Stimulated activated CD8-positive, alpha-beta memory T cell treated with anti-CD3 and anti-CD28 coated beads, Interleukin-2, amount 100 ng/mL, for 1 hour (primary cell): ENCODE results near the gene ULK2.
"Not testable (repeated sequence)": the region's sequence is repeated elsewhere in the genome, so short reads cannot be mapped to it uniquely, and the experiment has no call there.

Experiments
- DNase-seq, 2 donors: peaks; one replicate each; pipeline ENCODE4 v3.0.0-alpha.2; 2020; ENCODE audit warnings: low read depth in 2 of 2

Gene ULK2

GRCh38 chr17:19865021-19865420, 2.7 kb downstream of the ULK2 start:
- DNase-seq, result no peak

- DNase-seq, result not testable (repeated sequence)
Measured at GRCh38 chr17:19860647-19861177, 7.0 kb downstream of the ULK2 start.

GRCh38 chr17:19857640-19858039, 10.1 kb downstream of the ULK2 start:
- no peak for DNase-seq

- no peak for DNase-seq
Measured at GRCh38 chr17:19833914-19834313, 33.8 kb downstream of the ULK2 start.

- DNase-seq, result no peak
Measured at GRCh38 chr17:19830061-19830460, 37.7 kb downstream of the ULK2 start.

GRCh38 chr17:19812407-19812806, 55.3 kb downstream of the ULK2 start:
- DNase-seq, result no peak

- DNase-seq, result no peak
Measured at GRCh38 chr17:19805006-19805405, 62.7 kb downstream of the ULK2 start.

- no peak for DNase-seq
Measured at GRCh38 chr17:19800571-19800970, 67.2 kb downstream of the ULK2 start.

GRCh38 chr17:19799796-19800195, 67.9 kb downstream of the ULK2 start:
- no peak for DNase-seq

- no peak for DNase-seq
Measured at GRCh38 chr17:19796457-19796856, 71.3 kb downstream of the ULK2 start.

GRCh38 chr17:19791918-19792550, 75.7 kb downstream of the ULK2 start:
- no peak for DNase-seq

- DNase-seq, result no peak
Measured at GRCh38 chr17:19787733-19788357, 79.9 kb downstream of the ULK2 start.

- DNase-seq, result no peak
Measured at GRCh38 chr17:19785854-19786253, 81.9 kb downstream of the ULK2 start.

GRCh38 chr17:19781488-19782458, 86.0 kb downstream of the ULK2 start:
- DNase-seq, result no peak

- no peak for DNase-seq
Measured at GRCh38 chr17:19780846-19781245, 86.9 kb downstream of the ULK2 start.

- no peak for DNase-seq
Measured at GRCh38 chr17:19773534-19773933, 94.2 kb downstream of the ULK2 start.

GRCh38 chr17:19771971-19772630, 95.6 kb downstream of the ULK2 start:
- no peak for DNase-seq

- DNase-seq, result no peak
Measured at GRCh38 chr17:19770985-19771735, 96.6 kb downstream of the ULK2 start.

GRCh38 chr17:19769946-19770652, 97.6 kb downstream of the ULK2 start:
- DNase-seq, result no peak

- no peak for DNase-seq
Measured at GRCh38 chr17:19768046-19768782, 99.5 kb downstream of the ULK2 start.
